DND-41 (cell line): Measurements from ENCODE around the gene TXNRD1.

Source experiments
- EZH2 ChIP-seq: IDR thresholded peaks from 3 replicates; pipeline ENCODE4 v1.6.1; 2012; ENCODE audit warnings: borderline replicate concordance, low read depth, mild to moderate bottlenecking, moderate library complexity, low read length, inconsistent platforms; ENCODE audit not compliant: severe bottlenecking
- TF ChIP-seq, protein P1 (sequence below): IDR thresholded peaks from 2 replicates; pipeline ENCODE4 v1.5.1; 2012; ENCODE audit warnings: borderline replicate concordance, low read length, moderate library complexity, mild to moderate bottlenecking; ENCODE audit not compliant: poor library complexity, severe bottlenecking; ENCODE audit errors: extremely low read depth

DNA sequence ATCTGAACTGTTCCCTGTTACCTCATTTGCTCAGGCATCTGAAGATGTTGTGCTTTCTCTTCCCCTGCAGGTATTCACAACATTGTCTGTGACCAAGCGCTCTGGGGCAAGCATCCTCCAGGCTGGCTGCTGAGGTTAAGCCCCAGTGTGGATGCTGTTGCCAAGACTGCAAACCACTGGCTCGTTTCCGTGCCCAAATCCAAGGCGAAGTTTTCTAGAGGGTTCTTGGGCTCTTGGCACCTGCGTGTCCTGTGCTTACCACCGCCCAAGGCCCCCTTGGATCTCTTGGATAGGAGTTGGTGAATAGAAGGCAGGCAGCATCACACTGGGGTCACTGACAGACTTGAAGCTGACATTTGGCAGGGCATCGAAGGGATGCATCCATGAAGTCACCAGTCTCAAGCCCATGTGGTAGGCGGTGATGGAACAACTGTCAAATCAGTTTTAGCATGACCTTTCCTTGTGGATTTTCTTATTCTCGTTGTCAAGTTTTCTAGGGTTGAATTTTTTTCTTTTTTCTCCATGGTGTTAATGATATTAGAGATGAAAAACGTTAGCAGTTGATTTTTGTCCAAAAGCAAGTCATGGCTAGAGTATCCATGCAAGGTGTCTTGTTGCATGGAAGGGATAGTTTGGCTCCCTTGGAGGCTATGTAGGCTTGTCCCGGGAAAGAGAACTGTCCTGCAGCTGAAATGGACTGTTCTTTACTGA is 132.9 kb downstream of the TXNRD1 start:
- TF ChIP-seq, protein P1, sequence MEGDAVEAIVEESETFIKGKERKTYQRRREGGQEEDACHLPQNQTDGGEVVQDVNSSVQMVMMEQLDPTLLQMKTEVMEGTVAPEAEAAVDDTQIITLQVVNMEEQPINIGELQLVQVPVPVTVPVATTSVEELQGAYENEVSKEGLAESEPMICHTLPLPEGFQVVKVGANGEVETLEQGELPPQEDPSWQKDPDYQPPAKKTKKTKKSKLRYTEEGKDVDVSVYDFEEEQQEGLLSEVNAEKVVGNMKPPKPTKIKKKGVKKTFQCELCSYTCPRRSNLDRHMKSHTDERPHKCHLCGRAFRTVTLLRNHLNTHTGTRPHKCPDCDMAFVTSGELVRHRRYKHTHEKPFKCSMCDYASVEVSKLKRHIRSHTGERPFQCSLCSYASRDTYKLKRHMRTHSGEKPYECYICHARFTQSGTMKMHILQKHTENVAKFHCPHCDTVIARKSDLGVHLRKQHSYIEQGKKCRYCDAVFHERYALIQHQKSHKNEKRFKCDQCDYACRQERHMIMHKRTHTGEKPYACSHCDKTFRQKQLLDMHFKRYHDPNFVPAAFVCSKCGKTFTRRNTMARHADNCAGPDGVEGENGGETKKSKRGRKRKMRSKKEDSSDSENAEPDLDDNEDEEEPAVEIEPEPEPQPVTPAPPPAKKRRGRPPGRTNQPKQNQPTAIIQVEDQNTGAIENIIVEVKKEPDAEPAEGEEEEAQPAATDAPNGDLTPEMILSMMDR = no peak
- no peak for TF ChIP-seq EZH2
